Bronchial epithelial cell (primary cell): ENCODE data around the gene RMDN2. TPM values are rescaled to one million over a fixed set of nuclear protein-coding genes. Genes with fewer than 3 reads are reported as not detected.
A peak's percentile ranks its signal among the peaks of the same experiment; 100 is the strongest.

ENCODE experiments used
- DNase-seq: peaks from one replicate; pipeline ENCODE4 v3.0.0-alpha.2; 2010; ENCODE audit warnings: low read depth
- FAIRE-seq: peaks from 2 replicates; lab custom pipeline; 2011; peaks lifted over from hg19 to GRCh38; lab: Jason Lieb, UNC
- H3K27me3 ChIP-seq: 2 replicates; pipeline ENCODE4 v1.5.1; 2011; ENCODE audit warnings: low read length; ENCODE audit not compliant: control insufficient read depth, insufficient read depth
- H3K36me3 ChIP-seq: 2 replicates; pipeline ENCODE4 v1.5.1; 2011; ENCODE audit warnings: low read length; ENCODE audit not compliant: control insufficient read depth, insufficient read depth
- H3K4me3 ChIP-seq: 2 replicates; pipeline ENCODE4 v1.5.1; 2011; ENCODE audit warnings: mild to moderate bottlenecking, low read depth, low read length, control low read depth
- CTCF ChIP-seq: IDR thresholded peaks from 2 replicates; pipeline ENCODE4 v1.5.1; 2011; ENCODE audit warnings: mild to moderate bottlenecking, moderate library complexity, low read length, control low read depth, inconsistent platforms; ENCODE audit not compliant: insufficient read depth, severe bottlenecking
- total RNA-seq: library from RNA; depleted of rRNA; stranded (reverse); fragments of >200 nt; gene quantifications from 2 replicates; pipeline ENCODE4 v1.2.1, GENCODE V29; 2014

Gene RMDN2
- total RNA-seq, 1 donor from 2014 or later: 1.3 TPM

- Histone ChIP-seq H3K27me3 (no peaks in the 10 kb centered on the region), H3K36me3 (no peaks in the 10 kb centered on the region), H3K4me3 (peak overlapping the region; percentile 1)
- no peak for FAIRE-seq
- peak; percentile 68 for DNase-seq
- TF ChIP-seq CTCF: peak; percentile 33
Observed at GRCh38 chr2:38037757-38038621, 112.9 kb downstream of the RMDN2 start.

- no peak for FAIRE-seq
- H3K36me3 ChIP-seq: no peaks in the 10 kb centered on the region
- H3K27me3 ChIP-seq: no peaks in the 10 kb centered on the region
- DNase-seq: no peak
- H3K4me3 ChIP-seq: no peak overlapping the region
- TF ChIP-seq CTCF: no peak
Observed at GRCh38 chr2:38038682-38039081, 113.6 kb downstream of the RMDN2 start.

- peak; percentile 70 for DNase-seq
- no peaks in the 10 kb centered on the region for H3K27me3 ChIP-seq
- TF ChIP-seq CTCF: no peak
- no peaks in the 10 kb centered on the region for H3K36me3 ChIP-seq
- no peak for FAIRE-seq
- no peak overlapping the region for H3K4me3 ChIP-seq
Observed at GRCh38 chr2:38039121-38039910, 114.2 kb downstream of the RMDN2 start.

GRCh38 chr2:38045811-38046210, 120.7 kb downstream of the RMDN2 start:
- DNase-seq (no peak), FAIRE-seq (no peak)
- Histone ChIP-seq H3K4me3 (no peak overlapping the region), H3K27me3 (no peaks in the 10 kb centered on the region), H3K36me3 (no peaks in the 10 kb centered on the region)
- no peak for TF ChIP-seq CTCF

- Histone ChIP-seq H3K4me3 (no peak overlapping the region), H3K27me3 (no peaks in the 10 kb centered on the region), H3K36me3 (no peaks in the 10 kb centered on the region)
- FAIRE-seq: no peak
- TF ChIP-seq CTCF: no peak
- peak; percentile 85 for DNase-seq
Observed at GRCh38 chr2:38056216-38056615, 131.1 kb downstream of the RMDN2 start.
